ENCODE results near the gene GDPD3. TPM values are rescaled to one million over a fixed set of nuclear protein-coding genes. Genes with fewer than 3 reads are reported as not detected.

GDPD3 gene
- total RNA-seq, 1 donor from 2014 or later = 6.1 TPM

GRCh38 chr16:30075503-30076275 lies 37.6 kb downstream of the GDPD3 start, which contains the start of gene PPP4C:
PPP4C (plus strand) TSS chr16:30075994; CDS start chr16:30076378, 384 bp downstream.
- ChIA-PET POLR2A (interaction anchor here (0.6 to 5.1 kb wide), 8 partner anchors 10 to 110 kb away, joined by 3 to 75 read pairs (median 6); partner anchors contain the start of genes ALDOA, CORO1A, TBX6 and YPEL3), CTCF (interaction anchor here (1.1 kb wide), 2 partner anchors 16 to 523 kb away, joined by 3 to 8 read pairs; partner anchors contain the start of gene TBX6)
- no peaks in the 10 kb centered on the region for H3K9me3 Mint-ChIP-seq
- H3K4me3 Mint-ChIP-seq = peak within 1 kb of the TSS; percentile 94
- TF ChIP-seq CTCF (IDR thresholded peaks at IDR 0.05) = no peak
- H3K27me3 Mint-ChIP-seq = no peaks in the 10 kb centered on the region
- DNase-seq = peak; percentile 86
- H3K36me3 Mint-ChIP-seq (ENCODE audit: low read depth) = peaks cover 58% of the 10 kb centered on the region
- peak within 1 kb of the TSS; percentile 91 for H3K27ac Mint-ChIP-seq
- peaks cover 35% of the 10 kb centered on the region for H3K4me1 Mint-ChIP-seq
- intact Hi-C loops (cut with micrococcal nuclease) = loop anchor here (1.0 kb wide), 2 partner anchors 10 to 17 kb away; partner anchors contain the start of gene ALDOA
- ATAC-seq (ENCODE audit: low read depth) = peak; percentile 86

- ChIA-PET POLR2A (no interaction called here), CTCF (no interaction called here)
- Mint-ChIP-seq H3K27ac (no peak overlapping the region), H3K36me3 (ENCODE audit: low read depth) (peaks cover 55% of the 10 kb centered on the region), H3K4me3 (no peak overlapping the region), H3K4me1 (peaks cover 33% of the 10 kb centered on the region), H3K9me3 (no peaks in the 10 kb centered on the region), H3K27me3 (no peaks in the 10 kb centered on the region)
- no peak for TF ChIP-seq CTCF (IDR thresholded peaks at IDR 0.05)
- DNase-seq = no peak
- no peak for ATAC-seq (ENCODE audit: low read depth)
- intact Hi-C loops (cut with micrococcal nuclease) = no loop called here
These were observed 42.8 kb downstream of the GDPD3 start for GRCh38 chr16:30070490-30070889.

GRCh38 chr16:30069611-30070462 lies 43.5 kb downstream of the GDPD3 start:
- DNase-seq (no peak), ATAC-seq (ENCODE audit: low read depth) (no peak)
- ChIA-PET POLR2A (no interaction called here), CTCF (no interaction called here)
- no peak for TF ChIP-seq CTCF (IDR thresholded peaks at IDR 0.05)
- no peak overlapping the region for H3K4me3 Mint-ChIP-seq
- intact Hi-C loops (cut with micrococcal nuclease) = loop anchor here (10.0 kb wide), 2 partner anchors 335 to 585 kb away; partner anchors contain the start of genes FBRS, PRR14 and ZNF771
- peaks cover 59% of the 10 kb centered on the region for H3K36me3 Mint-ChIP-seq (ENCODE audit: low read depth)
- no peak overlapping the region for H3K27ac Mint-ChIP-seq
- peaks cover 29% of the 10 kb centered on the region for H3K4me1 Mint-ChIP-seq
- H3K9me3 Mint-ChIP-seq = no peaks in the 10 kb centered on the region
- H3K27me3 Mint-ChIP-seq = no peaks in the 10 kb centered on the region

GRCh38 chr16:30068750-30069610 lies 44.4 kb downstream of the GDPD3 start:
- Mint-ChIP-seq H3K9me3 (no peaks in the 10 kb centered on the region), H3K4me1 (peaks cover 28% of the 10 kb centered on the region), H3K27ac (peak overlapping the region; percentile 46), H3K4me3 (peak overlapping the region; percentile 48), H3K27me3 (no peaks in the 10 kb centered on the region), H3K36me3 (ENCODE audit: low read depth) (peaks cover 60% of the 10 kb centered on the region)
- intact Hi-C loops (cut with micrococcal nuclease) = loop anchor here (10.0 kb wide), 2 partner anchors 336 to 586 kb away; partner anchors contain the start of genes FBRS, PRR14 and ZNF771
- TF ChIP-seq CTCF (IDR thresholded peaks at IDR 0.05) = no peak
- ChIA-PET POLR2A (interaction anchor here (0.6 kb wide), 1 partner anchor 40 kb away, joined by 3 read pairs; no protein-coding TSS in a partner anchor), CTCF (no interaction called here)
- DNase-seq = peak; percentile 48
- ATAC-seq (ENCODE audit: low read depth) = no peak

All from activated B cell treated with CpG ODN at 0.5 μM for 24 hours (primary cell).